ENCODE measurements around the gene CPNE2.

- TF ChIP-seq CTCF (IDR thresholded peaks at IDR 0.05) (no peak), EP300 (IDR thresholded peaks at IDR 0.05) (no peak)
Observed at GRCh38 chr16:57115514-57116182, 23.3 kb downstream of the CPNE2 start.
